AG09309 (cell line): ENCODE data around the gene ANAPC1.

Experiments used
- DNase-seq: peaks from one replicate; pipeline ENCODE4 v3.0.0-alpha.2; 2010; ENCODE audit warnings: low read depth
- H3K4me3 ChIP-seq: 2 replicates; pipeline ENCODE4 v1.5.1; 2011; ENCODE audit warnings: mild to moderate bottlenecking, low read depth, low read length, moderate library complexity; ENCODE audit not compliant: control insufficient read depth
- CTCF ChIP-seq: IDR thresholded peaks from 2 replicates; pipeline ENCODE4 v1.5.1; 2011; ENCODE audit warnings: mild to moderate bottlenecking, low read depth, low read length, inconsistent platforms; ENCODE audit not compliant: insufficient read depth, control insufficient read depth; ENCODE audit errors: missing control alignments

The ANAPC1 gene

GRCh38 chr2:111883661-111884591, at the start of gene ANAPC1:
Gene ANAPC1, minus strand, starts transcription at chr2:111884193. Its CDS starts 3,368 bp downstream, at chr2:111880825.
- DNase-seq, result no peak
- TF ChIP-seq CTCF, result no peak
- peak within 1 kb of the TSS; percentile 65 for H3K4me3 ChIP-seq

GRCh38 chr2:111932841-111933291, 48.9 kb upstream of the ANAPC1 start:
- TF ChIP-seq CTCF, result no peak
- no peak overlapping the region for H3K4me3 ChIP-seq
- no peak for DNase-seq

- DNase-seq, result peak; percentile 8
- no peak overlapping the region for H3K4me3 ChIP-seq
- TF ChIP-seq CTCF, result no peak
These were observed 46.9 kb upstream of the ANAPC1 start for GRCh38 chr2:111930875-111931274.

GRCh38 chr2:111930409-111930808, 46.4 kb upstream of the ANAPC1 start:
- no peak for TF ChIP-seq CTCF
- H3K4me3 ChIP-seq, result no peak overlapping the region

GRCh38 chr2:111927723-111928122, 43.7 kb upstream of the ANAPC1 start:
- no peak for TF ChIP-seq CTCF
- H3K4me3 ChIP-seq, result no peak overlapping the region
- DNase-seq, result no peak

More at GRCh38 chr2:111930409-111930808, 46.4 kb upstream of the ANAPC1 start:
- DNase-seq, result no peak

GRCh38 chr2:111924617-111925107, 40.7 kb upstream of the ANAPC1 start:
- DNase-seq, result no peak
- TF ChIP-seq CTCF, result no peak
- no peak overlapping the region for H3K4me3 ChIP-seq
